Esophagus muscularis mucosa (tissue), 3 donors: ENCODE results near the gene USP10.

ENCODE experiments used
- CTCF ChIP-seq, 3 experiments: fragments of 200-600 bp in 2 of 3; fragments of 450-650 bp in 1 of 3; sonication (generic) in 2 of 3; IDR thresholded peaks; one replicate each; pipeline ENCODE4 v1.5.1; 2017 to 2019; ENCODE audit warnings: antibody characterized with exemption in 3 of 3, mild to moderate bottlenecking in 2 of 3, moderate library complexity in 1 of 3
- POLR2A ChIP-seq: fragments of 450-650 bp; IDR thresholded peaks from one replicate; pipeline ENCODE4 v1.6.1; 2017; ENCODE audit warnings: antibody characterized with exemption, moderate library complexity, mild to moderate bottlenecking, low read depth

- TF ChIP-seq CTCF (IDR thresholded peaks at IDR 0.05) (no peak), POLR2A (no peak)
Observed at GRCh38 chr16:84685210-84685609, 14.6 kb upstream of the USP10 start.
